Liver (tissue), 9 donors: Measurements from ENCODE around the gene STYXL2. TPM values are rescaled to one million over a fixed set of nuclear protein-coding genes. Genes with fewer than 3 reads are reported as not detected.

Experiments
- DNase-seq: peaks from one replicate; pipeline ENCODE4 v3.0.0-alpha.2; 2017; ENCODE audit warnings: low spot score
- H3K27ac ChIP-seq, 2 donors: one replicate each; pipeline ENCODE4 v1.7.0; 2013; ENCODE audit warnings: inconsistent platforms in 2 of 2, low read length in 2 of 2, control low read depth in 1 of 2, low read depth in 1 of 2, mild to moderate bottlenecking in 1 of 2
- H3K27me3 ChIP-seq, 4 donors: one replicate each; pipeline versions ENCODE4 v1.6.1 to v1.7.0; 2013; ENCODE audit warnings: low read length in 3 of 4, inconsistent platforms in 1 of 4, mild to moderate bottlenecking in 1 of 4, moderate library complexity in 1 of 4; ENCODE audit not compliant: control insufficient read depth in 4 of 4, insufficient read depth in 4 of 4
- H3K36me3 ChIP-seq, 4 donors: one replicate each; pipeline versions ENCODE4 v1.6.1 to v1.7.0; 2013; ENCODE audit warnings: low read length in 3 of 4, mild to moderate bottlenecking in 3 of 4, low read depth in 1 of 4, moderate library complexity in 1 of 4; ENCODE audit not compliant: control insufficient read depth in 4 of 4, insufficient read depth in 3 of 4
- H3K4me1 ChIP-seq, 4 donors: one replicate each; pipeline versions ENCODE4 v1.6.1 to v1.7.0; 2013; ENCODE audit warnings: low read length in 3 of 4, mild to moderate bottlenecking in 3 of 4, moderate library complexity in 1 of 4; ENCODE audit not compliant: control insufficient read depth in 4 of 4, insufficient read depth in 4 of 4
- H3K4me3 ChIP-seq, 3 donors: one replicate each; pipeline versions ENCODE4 v1.6.1 to v1.7.0; 2013; ENCODE audit warnings: low read length in 3 of 3, control low read depth in 1 of 3, low read depth in 1 of 3, mild to moderate bottlenecking in 1 of 3
- H3K9ac ChIP-seq, 2 donors: one replicate each; pipeline ENCODE4 v1.7.0; 2013; ENCODE audit warnings: low read length in 2 of 2, mild to moderate bottlenecking in 2 of 2, moderate library complexity in 2 of 2, control low read depth in 1 of 2, low read depth in 1 of 2
- H3K9me3 ChIP-seq, 4 donors: one replicate each; pipeline versions ENCODE4 v1.6.1 to v1.7.0; 2013; ENCODE audit warnings: low read length in 3 of 4; ENCODE audit not compliant: control insufficient read depth in 4 of 4
- EGR1 ChIP-seq, 2 donors: IDR thresholded peaks; 2 replicates each; pipeline ENCODE4 v1.6.1; 2016 to 2018; ENCODE audit warnings: antibody characterized with exemption in 2 of 2, low read depth in 2 of 2
- FOXA1 ChIP-seq: IDR thresholded peaks from 2 replicates; pipeline ENCODE4 v1.6.1; 2016; ENCODE audit warnings: antibody characterized with exemption
- FOXA2 ChIP-seq: IDR thresholded peaks from 2 replicates; pipeline ENCODE4 v1.6.1; 2016; ENCODE audit warnings: antibody characterized with exemption
- GABPA ChIP-seq, 2 donors: IDR thresholded peaks in 1 of 2; conservative IDR thresholded peaks in 1 of 2; 2 replicates each; pipeline ENCODE4 v1.6.1; 2016; ENCODE audit warnings: antibody characterized with exemption in 2 of 2, mild to moderate bottlenecking in 1 of 2, moderate library complexity in 1 of 2
- HNF4A ChIP-seq, 2 donors: conservative IDR thresholded peaks; 2 replicates each; pipeline ENCODE4 v1.6.1; 2016; ENCODE audit warnings: antibody characterized with exemption in 2 of 2, mild to moderate bottlenecking in 2 of 2
- HNF4G ChIP-seq: IDR thresholded peaks from 2 replicates; pipeline ENCODE4 v1.6.1; 2016; ENCODE audit warnings: antibody characterized with exemption
- JUND ChIP-seq, 2 donors: IDR thresholded peaks; 2 replicates each; pipeline ENCODE4 v1.6.1; 2016; ENCODE audit warnings: antibody characterized with exemption in 2 of 2
- NR2F2 ChIP-seq: IDR thresholded peaks from 2 replicates; pipeline ENCODE4 v1.6.1; 2016; ENCODE audit warnings: antibody characterized with exemption
- RAD21 ChIP-seq, 2 donors: IDR thresholded peaks; 2 replicates each; pipeline ENCODE4 v1.6.1; 2016; ENCODE audit warnings: antibody characterized with exemption in 2 of 2, mild to moderate bottlenecking in 2 of 2
- RXRA ChIP-seq, 2 donors: IDR thresholded peaks; 2 replicates each; pipeline ENCODE4 v1.6.1; 2017 to 2018; ENCODE audit warnings: antibody characterized with exemption in 2 of 2, mild to moderate bottlenecking in 1 of 2
- SP1 ChIP-seq: IDR thresholded peaks from 2 replicates; pipeline ENCODE4 v1.6.1; 2018; ENCODE audit warnings: antibody characterized with exemption, mild to moderate bottlenecking
- TAF1 ChIP-seq: conservative IDR thresholded peaks from 2 replicates; pipeline ENCODE4 v1.6.1; 2016; ENCODE audit warnings: antibody characterized with exemption, mild to moderate bottlenecking
- YY1 ChIP-seq: IDR thresholded peaks from 2 replicates; pipeline ENCODE4 v1.6.1; 2016; ENCODE audit warnings: antibody characterized with exemption, mild to moderate bottlenecking
- whole genome bisulfite sequencing: extraction: QIAGEN DNeasy Blood & Tissue Kit; methylation state at CpG from one replicate; pipeline ENCODE4 v1.1.7; 2013; 5-methylcytosine and 5-hydroxymethylcytosine counted together
- polyA plus RNA-seq, 2 donors: library from polyadenylated mRNA; stranded (reverse) in 1 of 2; unstranded in 1 of 2; fragments of 200-250 nt in 1 of 2; fragments of >200 nt in 1 of 2; fragmentation: Nextera tagmentation in 1 of 2; extraction: Ambion mirVana in 1 of 2; gene quantifications; one replicate each; pipeline versions ENCODE4 v1.2.1 to v1.2.3, GENCODE V29; 2013 to 2015
- total RNA-seq, 2 donors: library from RNA; depleted of rRNA; stranded (reverse); fragments of >200 nt; gene quantifications; one replicate each; pipeline ENCODE4 v1.2.3, GENCODE V29; 2014
- TF ChIP-seq, protein P1 (sequence below): fragments of 150-350 bp; IDR thresholded peaks from 2 replicates; pipeline ENCODE4 v1.5.1; 2017; ENCODE audit warnings: improper control_type of control experiment, low read depth, low read length; ENCODE audit not compliant: missing input control
- TF ChIP-seq, protein P2 (sequence below): IDR thresholded peaks from 2 replicates; pipeline ENCODE4 v1.6.1; 2016; ENCODE audit warnings: antibody characterized with exemption
- TF ChIP-seq, protein P3 (sequence below): IDR thresholded peaks from 2 replicates; pipeline ENCODE4 v1.6.1; 2016; ENCODE audit warnings: antibody characterized with exemption
- TF ChIP-seq, protein P4 (sequence below): IDR thresholded peaks from 2 replicates; pipeline ENCODE4 v1.6.1; 2016; ENCODE audit warnings: antibody characterized with exemption
- TF ChIP-seq, protein P5 (sequence below): IDR thresholded peaks from 2 replicates; pipeline ENCODE4 v1.6.1; 2016; ENCODE audit warnings: antibody characterized with exemption, mild to moderate bottlenecking
- donor health status: healthy.
- donor health status: healthy.
- donor health status: healthy.
- donor health status: healthy.
- donor health status: healthy.

The STYXL2 gene
- total and polyA plus RNA-seq, 4 donors: 0.28 TPM; not detected in 3

DNA sequence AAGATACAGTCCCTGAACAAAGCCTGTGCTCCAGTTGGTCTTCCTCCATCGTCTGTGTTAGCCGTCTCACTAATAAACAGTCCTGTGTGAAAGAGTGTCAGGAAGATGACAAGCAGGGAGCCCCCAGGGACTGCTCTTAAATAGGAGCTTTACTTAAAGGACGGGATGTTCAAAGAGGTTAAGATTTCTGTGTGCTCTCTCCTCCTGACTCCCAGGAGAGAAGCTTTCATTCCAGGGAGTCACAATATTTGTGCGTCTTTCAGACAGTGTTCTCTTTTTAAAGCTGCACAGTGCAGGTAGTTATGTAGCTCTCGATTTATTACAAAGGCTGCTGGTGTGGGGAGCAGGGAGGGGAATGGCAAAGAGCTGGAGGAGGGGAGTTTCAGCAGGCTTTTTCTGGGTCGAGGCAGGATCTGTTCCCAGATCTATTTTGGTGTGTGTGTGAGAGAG, 43.5 kb downstream of the STYXL2 start:
- Histone ChIP-seq H3K36me3 (no peaks in the 10 kb centered on the region), H3K4me3 (no peak overlapping the region), H3K9me3 (no peaks in the 10 kb centered on the region), H3K9ac (no peak overlapping the region), H3K4me1 (no peaks in the 10 kb centered on the region), H3K27me3 (no peaks in the 10 kb centered on the region), H3K27ac (no peak overlapping the region)
- WGBS: 63% methylated on average over 6 of the region's 6 CpGs
- DNase-seq: no peak
- TF ChIP-seq TAF1: no peak
- TF ChIP-seq, protein P1, sequence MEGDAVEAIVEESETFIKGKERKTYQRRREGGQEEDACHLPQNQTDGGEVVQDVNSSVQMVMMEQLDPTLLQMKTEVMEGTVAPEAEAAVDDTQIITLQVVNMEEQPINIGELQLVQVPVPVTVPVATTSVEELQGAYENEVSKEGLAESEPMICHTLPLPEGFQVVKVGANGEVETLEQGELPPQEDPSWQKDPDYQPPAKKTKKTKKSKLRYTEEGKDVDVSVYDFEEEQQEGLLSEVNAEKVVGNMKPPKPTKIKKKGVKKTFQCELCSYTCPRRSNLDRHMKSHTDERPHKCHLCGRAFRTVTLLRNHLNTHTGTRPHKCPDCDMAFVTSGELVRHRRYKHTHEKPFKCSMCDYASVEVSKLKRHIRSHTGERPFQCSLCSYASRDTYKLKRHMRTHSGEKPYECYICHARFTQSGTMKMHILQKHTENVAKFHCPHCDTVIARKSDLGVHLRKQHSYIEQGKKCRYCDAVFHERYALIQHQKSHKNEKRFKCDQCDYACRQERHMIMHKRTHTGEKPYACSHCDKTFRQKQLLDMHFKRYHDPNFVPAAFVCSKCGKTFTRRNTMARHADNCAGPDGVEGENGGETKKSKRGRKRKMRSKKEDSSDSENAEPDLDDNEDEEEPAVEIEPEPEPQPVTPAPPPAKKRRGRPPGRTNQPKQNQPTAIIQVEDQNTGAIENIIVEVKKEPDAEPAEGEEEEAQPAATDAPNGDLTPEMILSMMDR: no peak
- no peak for TF ChIP-seq NR2F2
- TF ChIP-seq JUND (IDR thresholded peaks at IDR 0.05): no peak
- TF ChIP-seq, protein P2, sequence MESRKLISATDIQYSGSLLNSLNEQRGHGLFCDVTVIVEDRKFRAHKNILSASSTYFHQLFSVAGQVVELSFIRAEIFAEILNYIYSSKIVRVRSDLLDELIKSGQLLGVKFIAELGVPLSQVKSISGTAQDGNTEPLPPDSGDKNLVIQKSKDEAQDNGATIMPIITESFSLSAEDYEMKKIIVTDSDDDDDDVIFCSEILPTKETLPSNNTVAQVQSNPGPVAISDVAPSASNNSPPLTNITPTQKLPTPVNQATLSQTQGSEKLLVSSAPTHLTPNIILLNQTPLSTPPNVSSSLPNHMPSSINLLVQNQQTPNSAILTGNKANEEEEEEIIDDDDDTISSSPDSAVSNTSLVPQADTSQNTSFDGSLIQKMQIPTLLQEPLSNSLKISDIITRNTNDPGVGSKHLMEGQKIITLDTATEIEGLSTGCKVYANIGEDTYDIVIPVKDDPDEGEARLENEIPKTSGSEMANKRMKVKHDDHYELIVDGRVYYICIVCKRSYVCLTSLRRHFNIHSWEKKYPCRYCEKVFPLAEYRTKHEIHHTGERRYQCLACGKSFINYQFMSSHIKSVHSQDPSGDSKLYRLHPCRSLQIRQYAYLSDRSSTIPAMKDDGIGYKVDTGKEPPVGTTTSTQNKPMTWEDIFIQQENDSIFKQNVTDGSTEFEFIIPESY: no peak
- no peak for TF ChIP-seq YY1
- no peak for TF ChIP-seq GABPA (IDR thresholded peaks at IDR 0.05 in 1 of 2, conservative IDR thresholded peaks at IDR 0.05 in 1 of 2)
- TF ChIP-seq RXRA (IDR thresholded peaks at IDR 0.05): no peak
- no peak for TF ChIP-seq RAD21 (IDR thresholded peaks at IDR 0.05)
- no peak for TF ChIP-seq EGR1 (IDR thresholded peaks at IDR 0.05; ENCODE audit: low read depth in 2 of 2)
- TF ChIP-seq, protein P3, sequence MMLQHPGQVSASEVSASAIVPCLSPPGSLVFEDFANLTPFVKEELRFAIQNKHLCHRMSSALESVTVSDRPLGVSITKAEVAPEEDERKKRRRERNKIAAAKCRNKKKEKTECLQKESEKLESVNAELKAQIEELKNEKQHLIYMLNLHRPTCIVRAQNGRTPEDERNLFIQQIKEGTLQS: no peak
- TF ChIP-seq HNF4A (conservative IDR thresholded peaks at IDR 0.05): no peak
- TF ChIP-seq, protein P4, sequence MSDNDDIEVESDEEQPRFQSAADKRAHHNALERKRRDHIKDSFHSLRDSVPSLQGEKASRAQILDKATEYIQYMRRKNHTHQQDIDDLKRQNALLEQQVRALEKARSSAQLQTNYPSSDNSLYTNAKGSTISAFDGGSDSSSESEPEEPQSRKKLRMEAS: no peak
- no peak for TF ChIP-seq HNF4G
- TF ChIP-seq, protein P5, sequence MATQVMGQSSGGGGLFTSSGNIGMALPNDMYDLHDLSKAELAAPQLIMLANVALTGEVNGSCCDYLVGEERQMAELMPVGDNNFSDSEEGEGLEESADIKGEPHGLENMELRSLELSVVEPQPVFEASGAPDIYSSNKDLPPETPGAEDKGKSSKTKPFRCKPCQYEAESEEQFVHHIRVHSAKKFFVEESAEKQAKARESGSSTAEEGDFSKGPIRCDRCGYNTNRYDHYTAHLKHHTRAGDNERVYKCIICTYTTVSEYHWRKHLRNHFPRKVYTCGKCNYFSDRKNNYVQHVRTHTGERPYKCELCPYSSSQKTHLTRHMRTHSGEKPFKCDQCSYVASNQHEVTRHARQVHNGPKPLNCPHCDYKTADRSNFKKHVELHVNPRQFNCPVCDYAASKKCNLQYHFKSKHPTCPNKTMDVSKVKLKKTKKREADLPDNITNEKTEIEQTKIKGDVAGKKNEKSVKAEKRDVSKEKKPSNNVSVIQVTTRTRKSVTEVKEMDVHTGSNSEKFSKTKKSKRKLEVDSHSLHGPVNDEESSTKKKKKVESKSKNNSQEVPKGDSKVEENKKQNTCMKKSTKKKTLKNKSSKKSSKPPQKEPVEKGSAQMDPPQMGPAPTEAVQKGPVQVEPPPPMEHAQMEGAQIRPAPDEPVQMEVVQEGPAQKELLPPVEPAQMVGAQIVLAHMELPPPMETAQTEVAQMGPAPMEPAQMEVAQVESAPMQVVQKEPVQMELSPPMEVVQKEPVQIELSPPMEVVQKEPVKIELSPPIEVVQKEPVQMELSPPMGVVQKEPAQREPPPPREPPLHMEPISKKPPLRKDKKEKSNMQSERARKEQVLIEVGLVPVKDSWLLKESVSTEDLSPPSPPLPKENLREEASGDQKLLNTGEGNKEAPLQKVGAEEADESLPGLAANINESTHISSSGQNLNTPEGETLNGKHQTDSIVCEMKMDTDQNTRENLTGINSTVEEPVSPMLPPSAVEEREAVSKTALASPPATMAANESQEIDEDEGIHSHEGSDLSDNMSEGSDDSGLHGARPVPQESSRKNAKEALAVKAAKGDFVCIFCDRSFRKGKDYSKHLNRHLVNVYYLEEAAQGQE: no peak
- TF ChIP-seq FOXA2: no peak
- TF ChIP-seq SP1: no peak
- no peak for TF ChIP-seq FOXA1
